Stimulated activated naive CD8-positive, alpha-beta T cell treated with anti-CD3 and anti-CD28 coated beads, Interleukin-15, amount 100 ng/mL, for 72 hours (primary cell): ENCODE data around the gene PCSK7.
"Not testable (repeated sequence)": the region's sequence is repeated elsewhere in the genome, so short reads cannot be mapped to it uniquely, and the experiment has no call there.

Source experiments
- ATAC-seq: fragments of 150-1000 bp; cut with Tn5 transposase; 2 replicates; pipeline ENCODE4 v1.10.0; 2021; ENCODE audit warnings: mild to moderate bottlenecking, moderate library complexity
- DNase-seq, 2 donors: peaks; one replicate each; pipeline ENCODE4 v3.0.0; 2021 to 2022
- H3K27ac Mint-ChIP-seq, 2 donors: one replicate each; pipeline ENCODE4 v1.8.0; 2022; ENCODE audit warnings: mild to moderate bottlenecking in 2 of 2, mixed read lengths in 2 of 2, moderate library complexity in 2 of 2
- H3K27me3 Mint-ChIP-seq: one replicate; pipeline ENCODE4 v1.8.0; 2022; ENCODE audit warnings: mixed read lengths
- H3K4me1 Mint-ChIP-seq: one replicate; pipeline ENCODE4 v1.8.0; 2022; ENCODE audit warnings: mild to moderate bottlenecking, mixed read lengths
- H3K4me3 Mint-ChIP-seq, 2 donors: one replicate each; pipeline ENCODE4 v1.8.0; 2022; ENCODE audit warnings: mild to moderate bottlenecking in 2 of 2, mixed read lengths in 2 of 2, moderate library complexity in 1 of 2
- H3K9me3 Mint-ChIP-seq, 2 donors: one replicate each; pipeline ENCODE4 v1.8.0; 2022; ENCODE audit warnings: mixed read lengths in 2 of 2

Gene PCSK7

DNA sequence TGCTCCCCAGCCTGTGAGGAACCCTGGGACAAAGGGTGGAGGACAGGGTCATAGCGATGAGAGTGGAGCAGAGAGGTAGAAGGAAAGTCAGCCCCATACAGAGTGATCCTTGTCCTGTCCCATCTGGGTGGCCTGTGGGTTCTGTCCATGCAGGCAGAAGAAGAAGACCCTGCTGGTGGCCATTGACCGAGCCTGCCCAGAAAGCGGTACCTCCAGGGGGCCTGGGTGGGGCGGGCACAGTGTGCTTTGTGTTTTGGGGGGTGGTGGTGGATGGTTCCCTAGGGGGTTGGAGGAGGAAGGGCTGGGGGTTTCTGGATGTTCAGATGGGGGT lies 45.5 kb downstream of the PCSK7 start:
- no peak overlapping the region for H3K27ac Mint-ChIP-seq
- H3K4me1 Mint-ChIP-seq, result peaks cover 2% of the 10 kb centered on the region
- H3K9me3 Mint-ChIP-seq, result no peaks in the 10 kb centered on the region
- no peak overlapping the region for H3K4me3 Mint-ChIP-seq
- DNase-seq (no peak), ATAC-seq (no peak)
- H3K27me3 Mint-ChIP-seq, result no peaks in the 10 kb centered on the region

DNA sequence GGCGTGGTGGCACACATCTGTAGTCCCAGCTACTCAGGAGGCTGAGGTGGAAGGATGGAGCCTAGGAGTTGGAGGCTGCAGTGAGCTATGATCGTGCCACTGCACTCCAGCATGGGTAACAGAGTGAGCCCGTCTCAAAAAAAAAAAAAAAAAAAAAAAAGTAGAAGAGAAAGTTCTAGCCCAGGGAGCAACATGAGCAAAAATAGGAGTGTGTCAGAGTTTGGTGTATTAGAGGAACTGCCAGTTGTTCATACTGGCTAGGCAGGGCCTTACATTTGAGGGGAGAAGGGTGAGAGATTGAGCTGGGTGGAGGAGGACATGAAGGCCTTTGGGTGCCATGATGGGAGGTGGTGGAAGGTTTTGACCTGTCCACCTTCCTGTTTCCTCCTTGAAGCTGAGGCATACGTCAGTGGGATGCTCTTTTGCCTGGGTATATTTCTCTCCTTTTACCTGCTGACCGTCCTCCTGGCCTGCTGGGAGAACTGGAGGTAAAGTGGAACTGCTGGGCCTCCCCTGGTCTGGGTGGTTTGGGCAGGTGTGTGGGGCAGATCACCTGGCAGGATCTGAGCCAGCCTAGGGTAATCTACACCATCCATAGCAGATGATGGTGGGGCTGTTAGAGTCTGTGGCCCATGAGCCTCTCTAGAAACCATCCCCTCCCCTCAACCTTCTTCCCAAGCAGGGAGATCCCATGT lies 46.0 kb downstream of the PCSK7 start:
- no peak overlapping the region for H3K27ac Mint-ChIP-seq
- no peak for DNase-seq
- H3K27me3 Mint-ChIP-seq, result no peaks in the 10 kb centered on the region
- no peaks in the 10 kb centered on the region for H3K9me3 Mint-ChIP-seq
- ATAC-seq, result no peak
- no peak overlapping the region for H3K4me3 Mint-ChIP-seq
- H3K4me1 Mint-ChIP-seq, result peaks cover 7% of the 10 kb centered on the region

- DNase-seq (no peak), ATAC-seq (no peak)
- Mint-ChIP-seq H3K9me3 (no peaks in the 10 kb centered on the region), H3K27ac (peak overlapping the region in 1 of 2 donors; percentile 6), H3K4me1 (peaks cover 25% of the 10 kb centered on the region), H3K4me3 (no peak overlapping the region), H3K27me3 (no peaks in the 10 kb centered on the region)
Measured at GRCh38 chr11:117183724-117184349, 48.0 kb downstream of the PCSK7 start.

DNA sequence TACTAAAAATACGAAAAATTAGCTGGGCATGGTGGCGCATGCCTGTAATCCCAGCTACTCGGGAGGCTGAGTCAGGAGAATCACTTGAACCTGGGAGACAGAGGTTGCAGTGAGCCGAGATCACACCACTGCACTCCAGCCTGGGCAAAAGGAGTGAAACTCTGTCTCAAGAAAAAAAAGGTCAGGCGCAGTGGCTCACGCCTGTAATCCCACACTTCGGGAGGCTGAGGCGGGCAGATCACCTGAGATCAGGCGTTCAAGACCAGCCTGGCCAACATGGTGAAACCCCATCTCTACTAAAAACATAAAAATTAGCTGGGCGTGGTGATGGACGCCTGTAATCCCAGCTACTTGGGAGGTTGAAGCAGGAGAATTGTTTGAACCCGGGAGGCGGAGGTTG lies 48.7 kb downstream of the PCSK7 start:
- DNase-seq, ATAC-seq, H3K27ac Mint-ChIP-seq, H3K9me3 Mint-ChIP-seq, H3K27me3 Mint-ChIP-seq, H3K4me3 Mint-ChIP-seq: not testable (repeated sequence)
- peaks cover 27% of the 10 kb centered on the region for H3K4me1 Mint-ChIP-seq

DNA sequence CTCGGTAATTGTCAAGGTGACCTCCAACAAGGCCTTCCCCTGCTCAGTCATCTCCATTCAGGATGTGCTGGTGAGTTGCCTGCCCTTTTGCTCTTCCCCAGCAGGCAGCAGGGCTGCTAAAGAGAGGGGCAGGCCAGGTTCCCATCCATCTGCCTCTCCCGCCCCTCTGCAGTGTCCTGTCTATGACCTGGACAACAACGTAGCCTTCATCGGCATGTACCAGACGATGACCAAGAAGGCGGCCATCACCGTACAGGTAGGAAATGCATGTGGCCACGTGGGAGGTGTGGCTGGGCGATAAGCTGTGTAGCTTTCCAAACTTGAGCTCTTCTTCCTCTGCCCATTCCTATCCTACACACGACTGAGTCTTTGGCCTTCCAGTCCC lies 49.3 kb downstream of the PCSK7 start:
- no peak overlapping the region for H3K4me3 Mint-ChIP-seq
- H3K27ac Mint-ChIP-seq, result no peak overlapping the region
- ATAC-seq, result no peak
- no peaks in the 10 kb centered on the region for H3K27me3 Mint-ChIP-seq
- H3K9me3 Mint-ChIP-seq, result no peaks in the 10 kb centered on the region
- no peak for DNase-seq
- H3K4me1 Mint-ChIP-seq, result peaks cover 33% of the 10 kb centered on the region

GRCh38 chr11:117181586-117182550 lies 50.0 kb downstream of the PCSK7 start:
- Mint-ChIP-seq H3K27ac (peak overlapping the region in 1 of 2 donors; percentile 82), H3K9me3 (no peaks in the 10 kb centered on the region), H3K4me3 (no peak overlapping the region), H3K27me3 (no peaks in the 10 kb centered on the region), H3K4me1 (peaks cover 33% of the 10 kb centered on the region)
- no peak for DNase-seq
- no peak for ATAC-seq

GRCh38 chr11:117180661-117181585 lies 51.0 kb downstream of the PCSK7 start:
- peak; percentile 24 for ATAC-seq
- H3K27me3 Mint-ChIP-seq, result no peaks in the 10 kb centered on the region
- H3K9me3 Mint-ChIP-seq, result no peaks in the 10 kb centered on the region
- peak overlapping the region in 1 of 2 donors; percentile 95 for H3K4me3 Mint-ChIP-seq
- peaks cover 33% of the 10 kb centered on the region for H3K4me1 Mint-ChIP-seq
- peak overlapping the region in 1 of 2 donors; percentile 76 for H3K27ac Mint-ChIP-seq
- DNase-seq, result peak; percentile 41 to 60

GRCh38 chr11:117180020-117180419 lies 51.9 kb downstream of the PCSK7 start:
- H3K27me3 Mint-ChIP-seq, result no peaks in the 10 kb centered on the region
- peak overlapping the region; percentile 95 for H3K4me3 Mint-ChIP-seq
- no peaks in the 10 kb centered on the region for H3K9me3 Mint-ChIP-seq
- no peak for ATAC-seq
- peaks cover 33% of the 10 kb centered on the region for H3K4me1 Mint-ChIP-seq
- DNase-seq, result no peak
- peak overlapping the region in 1 of 2 donors; percentile 87 for H3K27ac Mint-ChIP-seq

DNA sequence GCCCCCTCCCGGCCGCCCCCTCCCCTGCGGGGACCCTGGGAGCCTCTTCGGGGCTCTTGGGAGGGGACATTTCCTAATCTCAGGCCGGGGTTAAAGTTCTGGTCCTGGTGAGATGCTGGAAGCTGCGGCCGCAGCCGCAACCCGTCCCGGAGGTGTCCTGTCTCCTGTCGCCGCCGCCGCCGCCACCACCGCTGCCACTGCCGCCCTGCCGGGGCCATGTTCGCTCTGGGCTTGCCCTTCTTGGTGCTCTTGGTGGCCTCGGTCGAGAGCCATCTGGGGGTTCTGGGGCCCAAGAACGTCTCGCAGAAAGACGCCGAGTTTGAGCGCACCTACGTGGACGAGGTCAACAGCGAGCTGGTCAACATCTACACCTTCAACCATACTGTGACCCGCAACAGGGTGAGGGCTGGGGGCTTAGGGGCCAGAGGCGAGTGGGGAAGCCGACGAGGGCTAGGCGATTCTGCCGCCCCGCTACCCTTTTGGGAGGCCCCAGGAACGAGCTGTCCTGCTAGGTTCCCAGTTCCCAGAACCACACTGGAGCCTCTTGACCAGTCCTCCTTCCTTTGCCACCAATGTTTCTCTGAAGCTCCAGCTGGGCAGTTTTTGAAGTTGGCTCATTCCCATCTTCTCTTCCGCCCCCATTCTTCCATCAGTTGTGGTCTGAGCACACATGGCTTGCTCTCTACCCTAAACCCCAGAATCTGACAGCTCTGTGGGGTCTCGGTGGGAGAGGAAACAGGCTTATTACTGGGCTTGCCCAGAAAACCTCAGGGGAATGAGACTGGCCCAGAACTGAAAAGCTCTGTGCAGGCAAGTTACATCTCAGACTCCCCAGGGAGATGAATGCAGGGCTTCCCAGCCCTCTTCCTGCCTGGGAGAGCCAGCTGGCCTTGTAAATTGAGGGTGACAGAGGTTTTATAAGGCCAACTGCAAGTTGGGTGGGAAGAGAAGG lies 52.5 kb downstream of the PCSK7 start:
- Mint-ChIP-seq H3K4me1 (peaks cover 33% of the 10 kb centered on the region), H3K9me3 (no peaks in the 10 kb centered on the region), H3K27ac (peak overlapping the region; percentile 87 to 89), H3K4me3 (peak overlapping the region; percentile 95), H3K27me3 (no peaks in the 10 kb centered on the region)
- peak; percentile 54 to 62 for DNase-seq
- ATAC-seq, result peak; percentile 69

- DNase-seq (peak; percentile 84 to 89), ATAC-seq (peak; percentile 98)
- peak within 1 kb of the TSS; percentile 87 to 92 for H3K27ac Mint-ChIP-seq
- H3K4me3 Mint-ChIP-seq, result peak within 1 kb of the TSS; percentile 95
- H3K9me3 Mint-ChIP-seq, result no peaks in the 10 kb centered on the region
- no peaks in the 10 kb centered on the region for H3K27me3 Mint-ChIP-seq
- peaks cover 33% of the 10 kb centered on the region for H3K4me1 Mint-ChIP-seq
Measured at GRCh38 chr11:117178210-117179034, 53.5 kb downstream of the PCSK7 start, which contains the start of gene SIDT2. SIDT2 (plus strand) TSS chr11:117178743; CDS start chr11:117179264, 521 bp downstream.

DNA sequence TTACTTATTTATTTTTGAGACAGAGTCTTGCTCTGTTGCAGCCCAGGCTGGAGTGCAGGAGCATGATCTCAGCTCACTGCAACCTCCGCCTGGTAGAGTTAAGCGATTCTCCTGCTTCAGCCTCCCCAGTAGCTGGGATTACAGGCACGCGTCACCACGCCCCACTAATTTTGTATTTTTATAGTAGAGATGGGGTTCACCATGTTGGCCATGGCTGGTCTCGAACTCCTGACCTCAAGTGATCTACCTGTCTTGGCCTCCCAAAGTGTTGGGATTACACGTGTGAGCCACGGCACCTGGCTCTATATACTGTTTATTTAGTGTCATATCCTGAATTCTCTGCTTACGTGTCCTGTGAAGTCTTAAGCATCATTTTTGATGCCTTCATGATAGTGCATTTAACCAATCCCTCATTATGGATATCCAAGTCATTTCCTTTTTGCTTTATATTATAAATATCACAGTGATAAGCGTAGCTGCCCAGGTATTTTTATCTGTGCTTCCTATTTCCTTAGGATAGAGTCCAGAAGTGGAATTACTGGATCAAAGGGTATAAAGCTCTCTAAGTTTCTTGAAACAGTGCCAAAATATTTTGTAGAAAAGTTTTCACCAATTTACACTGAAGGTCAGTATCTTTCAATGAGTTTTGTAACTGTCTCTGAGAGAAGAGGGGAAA lies 54.2 kb downstream of the PCSK7 start:
- Mint-ChIP-seq H3K27me3 (no peaks in the 10 kb centered on the region), H3K4me3 (peak overlapping the region; percentile 95), H3K9me3 (no peaks in the 10 kb centered on the region), H3K27ac (peak overlapping the region; percentile 19 to 92), H3K4me1 (peaks cover 33% of the 10 kb centered on the region)
- no peak for DNase-seq
- no peak for ATAC-seq

DNA sequence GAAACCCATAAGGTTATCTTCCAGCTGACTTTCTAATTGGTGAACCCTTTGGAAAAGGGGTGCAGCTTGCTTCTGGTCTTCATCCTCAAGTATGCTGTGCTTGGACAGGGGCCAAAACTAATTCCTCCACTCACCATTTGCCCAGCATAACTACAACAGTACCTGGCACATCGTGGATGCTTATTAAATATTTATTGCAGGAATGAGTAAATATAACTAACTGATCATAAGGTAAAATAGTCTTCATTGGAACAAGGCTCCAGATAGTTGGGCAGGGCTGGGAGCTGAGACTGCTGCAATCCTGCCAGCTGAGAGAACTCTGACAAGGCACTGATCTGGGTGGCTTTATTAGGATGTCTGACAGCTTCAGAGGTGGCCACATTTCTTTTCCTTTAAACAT lies 55.7 kb downstream of the PCSK7 start:
- H3K27ac Mint-ChIP-seq, result no peak overlapping the region
- ATAC-seq (no peak), DNase-seq (no peak)
- no peak overlapping the region for H3K4me3 Mint-ChIP-seq
- H3K4me1 Mint-ChIP-seq, result peaks cover 39% of the 10 kb centered on the region
- H3K27me3 Mint-ChIP-seq, result no peaks in the 10 kb centered on the region
- H3K9me3 Mint-ChIP-seq, result no peaks in the 10 kb centered on the region

GRCh38 chr11:117175781-117176180 lies 56.1 kb downstream of the PCSK7 start:
- H3K4me3 Mint-ChIP-seq, result no peak overlapping the region

More at GRCh38 chr11:117175781-117176180, 56.1 kb downstream of the PCSK7 start:
- H3K27ac Mint-ChIP-seq, result no peak overlapping the region
- H3K27me3 Mint-ChIP-seq, result no peaks in the 10 kb centered on the region
- DNase-seq (no peak), ATAC-seq (no peak)
- no peaks in the 10 kb centered on the region for H3K9me3 Mint-ChIP-seq
- peaks cover 36% of the 10 kb centered on the region for H3K4me1 Mint-ChIP-seq
